ENCODE measurements around the gene GAK. TPM values are rescaled to one million over a fixed set of nuclear protein-coding genes. Genes with fewer than 3 reads are reported as not detected.

GAK gene
- total and polyA plus RNA-seq, 2 of the 4 experiments (the other 2 are of a cell fraction): 45.1 to 133 TPM

DNA sequence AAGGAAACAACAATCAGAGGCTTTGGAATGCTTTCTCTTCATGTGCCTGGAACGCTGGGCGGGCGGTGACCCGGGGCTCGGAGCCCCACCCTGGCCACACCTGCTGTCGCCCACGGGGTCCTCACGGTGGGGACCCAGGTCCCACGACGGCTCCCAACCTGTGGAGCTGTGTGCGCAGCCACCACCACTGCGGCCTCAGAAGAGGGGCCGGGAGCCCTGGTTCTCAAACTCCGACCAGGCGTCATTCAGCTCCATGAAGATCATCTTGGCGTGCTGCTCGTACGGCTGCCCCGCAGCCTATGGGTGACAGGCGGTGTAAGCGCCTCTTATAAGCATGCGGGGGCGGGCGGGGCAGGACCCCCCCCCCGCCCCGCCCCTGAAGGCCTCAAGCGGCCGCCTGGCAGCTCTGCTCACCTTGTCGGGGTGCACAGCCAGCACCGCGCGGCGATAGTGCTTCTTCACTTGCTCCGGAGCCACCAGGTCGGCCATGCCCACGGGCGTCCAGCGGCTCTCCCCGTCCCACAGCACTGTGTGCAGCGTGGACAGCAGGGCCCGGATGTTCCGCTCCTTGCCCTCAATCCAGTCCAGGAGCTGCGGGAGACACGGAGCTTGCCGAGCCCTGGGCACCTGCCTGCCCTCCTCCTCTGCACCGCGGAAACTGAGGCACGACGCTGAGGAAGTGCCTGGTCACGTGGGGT, 82.5 kb downstream of the GAK start:
- POLR2A ChIA-PET (ENCODE audit: unreplicated experiment): no interaction called here
- Histone ChIP-seq H3K9me1 (ENCODE audit: insufficient read depth, low read length) (no peaks in the 10 kb centered on the region), H3K9ac (ENCODE audit: low read depth, low read length) (no peak overlapping the region), H4K91ac (ENCODE audit: insufficient read depth, low read depth, low read length) (no peak overlapping the region), H2AK5ac (ENCODE audit: low read depth, low read length) (no peak overlapping the region), H4K5ac (ENCODE audit: low read depth, low read length) (no peak overlapping the region), H3K9me3 (ENCODE audit: control insufficient read depth, insufficient read depth, low read length) (no peaks in the 10 kb centered on the region), H3K27ac (ENCODE audit: insufficient read depth, low read length) (no peak overlapping the region), H3K4me1 (ENCODE audit: control insufficient read depth, insufficient read depth, low read length) (peaks cover 8% of the 10 kb centered on the region; the same call in 1 of the 2 replicates), H3K4ac (ENCODE audit: low read depth, low read length) (no peak overlapping the region), H2AFZ (replicated peaks; ENCODE audit: low read length, poor library complexity) (no peak overlapping the region), H3K18ac (ENCODE audit: low read depth, low read length) (no peak overlapping the region), H3K79me1 (ENCODE audit: low read depth in 1 of 2, low read length in 2 of 2) (no peaks in the 10 kb centered on the region), H2AK9ac (replicated peaks; ENCODE audit: low read depth, low read length, poor library complexity) (no peak overlapping the region), H3K23ac (ENCODE audit: low read depth, low read length) (no peak overlapping the region), H2BK5ac (ENCODE audit: low read depth, low read length, poor library complexity, severe bottlenecking) (no peak overlapping the region), H3K27me3 (ENCODE audit: control insufficient read depth, insufficient read depth, low read length) (no peaks in the 10 kb centered on the region), H3K4me2 (ENCODE audit: low read depth, low read length) (no peak overlapping the region), H4K8ac (ENCODE audit: low read depth in 2 of 2, low read length in 2 of 2) (no peak overlapping the region), H3K14ac (replicated peaks; ENCODE audit: low read depth, low read length) (no peak overlapping the region), H2BK15ac (ENCODE audit: low read depth, low read length) (no peak overlapping the region), H3K56ac (ENCODE audit: extremely low read depth, insufficient read depth, low read length) (no peak overlapping the region), H4K20me1 (ENCODE audit: insufficient read depth, low read length) (no peaks in the 10 kb centered on the region; the same call in 1 of the 2 replicates), H2BK120ac (ENCODE audit: low read depth, low read length) (no peak overlapping the region), H2BK20ac (ENCODE audit: low read depth, low read length) (no peak overlapping the region), H3K4me3 (ENCODE audit: insufficient read depth, low read depth, low read length) (no peak overlapping the region), H3K36me3 (ENCODE audit: control insufficient read depth, insufficient read depth, low read length) (peaks cover 44% of the 10 kb centered on the region)
- CTCF ChIA-PET: no interaction called here
- dilution Hi-C loops (cut with HindIII; ENCODE audit: low sequenced_read_pairs, unreplicated experiment): no loop called here
- in situ Hi-C loops (cut with MboI; ENCODE audit: low sequenced_read_pairs): no loop called here
- WGBS, 2 experiments (ENCODE audit: extremely low coverage in 2 of 2, insufficient read length in 1 of 2): 95% methylated on average over 34 of the region's 50 CpGs; no CpG with 5 or more reads in 1 of the 2 experiments
- intact Hi-C loops (cut with micrococcal nuclease): no loop called here
- DNase-seq: no peak
- ATAC-seq (ENCODE audit: low read depth): no peak
- TF ChIP-seq FOS (IDR thresholded peaks at IDR 0.05; ENCODE audit: low read depth, low read length) (no peak), RCOR1 (IDR thresholded peaks at IDR 0.05; ENCODE audit: insufficient replicate concordance, low read length) (no peak), POLR2A (IDR thresholded peaks at IDR 0.05; ENCODE audit: low read depth, low read length) (no peak), MAFK (IDR thresholded peaks at IDR 0.05; ENCODE audit: low read depth, low read length) (no peak), USF2 (IDR thresholded peaks at IDR 0.05; ENCODE audit: low read depth, low read length) (no peak), MXI1 (IDR thresholded peaks at IDR 0.05; ENCODE audit: borderline replicate concordance, low read depth, low read length) (no peak), CEBPB (IDR thresholded peaks at IDR 0.05; ENCODE audit: low read depth, low read length) (no peak), NFE2L2 (IDR thresholded peaks at IDR 0.05; ENCODE audit: low read depth, low read length) (no peak), RAD21 (IDR thresholded peaks at IDR 0.05; ENCODE audit: low read length) (no peak), BHLHE40 (IDR thresholded peaks at IDR 0.05; ENCODE audit: low read depth, low read length) (no peak), CHD1 (IDR thresholded peaks at IDR 0.05; ENCODE audit: low read depth, low read length) (no peak), RFX5 (IDR thresholded peaks at IDR 0.05; ENCODE audit: low read depth, low read length) (no peak), CTCF (conservative IDR thresholded peaks at IDR 0.05; ENCODE audit: low read depth, low read length) (no peak), ELK1 (IDR thresholded peaks at IDR 0.05; ENCODE audit: borderline replicate concordance, low read depth, low read length) (no peak), MAZ (IDR thresholded peaks at IDR 0.05; ENCODE audit: borderline replicate concordance, low read depth, low read length) (no peak), SMC3 (IDR thresholded peaks at IDR 0.05; ENCODE audit: low read depth, low read length) (no peak)
- no TSS peak for BruUV-seq (replicated peaks)

Measured in IMR-90 (cell line).